ENCODE results near the gene OPTN.
"Not testable (repeated sequence)": the region's sequence is repeated elsewhere in the genome, so short reads cannot be mapped to it uniquely, and the experiment has no call there.

Gene OPTN

GRCh38 chr10:13099666-13100348 lies at the start of gene OPTN:
TSS of gene OPTN (plus strand) at chr10:13100163. CDS start at chr10:13109123, 8,960 bp downstream.
- DNase-seq: peak; percentile 60

- DNase-seq: no peak
Observed at GRCh38 chr10:13051126-13051694, 48.8 kb upstream of the OPTN start.

- DNase-seq: not testable (repeated sequence)
Observed at GRCh38 chr10:13053208-13053607, 46.8 kb upstream of the OPTN start.

- DNase-seq: no peak
Observed at GRCh38 chr10:13053794-13054462, 46.0 kb upstream of the OPTN start.

GRCh38 chr10:13054844-13055243 lies 45.1 kb upstream of the OPTN start:
- no peak for DNase-seq

GRCh38 chr10:13056456-13057077 lies 43.4 kb upstream of the OPTN start:
- DNase-seq: no peak

GRCh38 chr10:13062803-13063202 lies 37.2 kb upstream of the OPTN start:
- no peak for DNase-seq

- no peak for DNase-seq
Observed at GRCh38 chr10:13066527-13066926, 33.4 kb upstream of the OPTN start.

- DNase-seq: no peak
Observed at GRCh38 chr10:13067431-13067830, 32.5 kb upstream of the OPTN start.

GRCh38 chr10:13068071-13068470 lies 31.9 kb upstream of the OPTN start:
- DNase-seq: no peak

GRCh38 chr10:13068484-13068883 lies 31.5 kb upstream of the OPTN start:
- no peak for DNase-seq

- no peak for DNase-seq
Observed at GRCh38 chr10:13072339-13072738, 27.6 kb upstream of the OPTN start.

GRCh38 chr10:13074563-13075451 lies 25.2 kb upstream of the OPTN start:
- DNase-seq: peak; percentile 41

GRCh38 chr10:13078912-13079775 lies 20.8 kb upstream of the OPTN start:
- DNase-seq: no peak

- no peak for DNase-seq
Observed at GRCh38 chr10:13079776-13080050, 20.2 kb upstream of the OPTN start.

GRCh38 chr10:13080643-13081042 lies 19.3 kb upstream of the OPTN start:
- DNase-seq: no peak

GRCh38 chr10:13083700-13084099 lies 16.3 kb upstream of the OPTN start:
- DNase-seq: not testable (repeated sequence)

- DNase-seq: no peak
Observed at GRCh38 chr10:13086056-13086455, 13.9 kb upstream of the OPTN start.

- DNase-seq: no peak
Observed at GRCh38 chr10:13087601-13087985, 12.4 kb upstream of the OPTN start.

GRCh38 chr10:13087986-13088618 lies 11.9 kb upstream of the OPTN start:
- peak; percentile 52 for DNase-seq

GRCh38 chr10:13089345-13089744 lies 10.6 kb upstream of the OPTN start:
- no peak for DNase-seq

GRCh38 chr10:13090289-13090688 lies 9.7 kb upstream of the OPTN start:
- no peak for DNase-seq

All from amniotic stem cell (primary cell).